Measurements from ENCODE around the gene PTK6. TPM values are rescaled to one million over a fixed set of nuclear protein-coding genes. Genes with fewer than 3 reads are reported as not detected.

The PTK6 gene
- polyA plus RNA-seq, 2 of the 4 experiments (the other 2 are of a cell fraction), result 1.2 to 2.0 TPM

- TF ChIP-seq, protein P1, sequence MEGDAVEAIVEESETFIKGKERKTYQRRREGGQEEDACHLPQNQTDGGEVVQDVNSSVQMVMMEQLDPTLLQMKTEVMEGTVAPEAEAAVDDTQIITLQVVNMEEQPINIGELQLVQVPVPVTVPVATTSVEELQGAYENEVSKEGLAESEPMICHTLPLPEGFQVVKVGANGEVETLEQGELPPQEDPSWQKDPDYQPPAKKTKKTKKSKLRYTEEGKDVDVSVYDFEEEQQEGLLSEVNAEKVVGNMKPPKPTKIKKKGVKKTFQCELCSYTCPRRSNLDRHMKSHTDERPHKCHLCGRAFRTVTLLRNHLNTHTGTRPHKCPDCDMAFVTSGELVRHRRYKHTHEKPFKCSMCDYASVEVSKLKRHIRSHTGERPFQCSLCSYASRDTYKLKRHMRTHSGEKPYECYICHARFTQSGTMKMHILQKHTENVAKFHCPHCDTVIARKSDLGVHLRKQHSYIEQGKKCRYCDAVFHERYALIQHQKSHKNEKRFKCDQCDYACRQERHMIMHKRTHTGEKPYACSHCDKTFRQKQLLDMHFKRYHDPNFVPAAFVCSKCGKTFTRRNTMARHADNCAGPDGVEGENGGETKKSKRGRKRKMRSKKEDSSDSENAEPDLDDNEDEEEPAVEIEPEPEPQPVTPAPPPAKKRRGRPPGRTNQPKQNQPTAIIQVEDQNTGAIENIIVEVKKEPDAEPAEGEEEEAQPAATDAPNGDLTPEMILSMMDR (IDR thresholded peaks at IDR 0.05), result no peak
- TF ChIP-seq ZFP36 (IDR thresholded peaks at IDR 0.05; ENCODE audit: borderline replicate concordance, partially characterized antibody), result no peak
- TF ChIP-seq GATA3 (IDR thresholded peaks at IDR 0.05; ENCODE audit: borderline replicate concordance), result no peak
- no peak for TF ChIP-seq BCL3 (IDR thresholded peaks at IDR 0.05)
- TF ChIP-seq RCOR1 (IDR thresholded peaks at IDR 0.05; ENCODE audit: low read depth, low read length), result no peak
- ChIA-PET POLR2A (no interaction called here), CTCF (no interaction called here)
- FAIRE-seq, result no peak
- H3K27ac ChIP-seq, result no peak overlapping the region
- no peak overlapping the region for H3K4me2 ChIP-seq
- ATAC-seq, result no peak
- WGBS (ENCODE audit: missing lambda C conversion rate), result 67% methylated on average over 2 of the region's 2 CpGs
- H3K4me3 ChIP-seq, result no peak overlapping the region
- DNase-seq (ENCODE audit: low read depth in 1 of 2, low spot score in 1 of 2), result no peak
- H3K4me1 ChIP-seq, result peaks cover 14% of the 10 kb centered on the region
- H3K9me3 ChIP-seq, result no peaks in the 10 kb centered on the region
Measured at GRCh38 chr20:63492518-63492917, 44.7 kb downstream of the PTK6 start.

DNA sequence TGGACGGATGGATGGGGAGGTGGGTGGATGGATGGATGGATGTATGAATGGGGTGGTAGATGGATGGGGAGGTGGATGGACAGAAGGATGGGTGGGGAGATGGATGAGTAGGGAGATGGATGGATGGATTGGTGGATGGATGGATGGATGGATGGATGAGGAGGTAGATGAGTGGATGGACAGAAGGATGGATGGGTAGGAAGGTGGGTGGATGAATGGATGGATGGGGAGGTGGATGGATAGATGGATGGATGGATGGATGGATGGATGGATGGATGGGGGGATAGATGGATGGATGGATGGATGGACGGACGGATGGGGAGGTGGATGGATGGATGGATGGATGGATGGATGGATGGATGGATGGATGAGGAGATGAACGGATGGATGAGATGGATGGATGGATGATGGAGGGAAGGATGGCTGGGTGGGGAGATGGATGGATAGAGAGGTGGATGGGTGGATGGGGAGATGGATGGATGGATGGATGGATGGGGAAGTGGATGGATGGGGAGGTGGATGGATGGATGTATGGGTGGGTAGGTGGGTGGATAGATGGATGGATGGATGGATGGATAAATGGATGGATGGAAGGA lies 45.4 kb downstream of the PTK6 start:
- 63% methylated on average over 4 of the region's 4 CpGs for WGBS (ENCODE audit: missing lambda C conversion rate)
- Histone ChIP-seq H3K4me2 (no peak overlapping the region), H3K27ac (no peak overlapping the region), H3K4me3 (no peak overlapping the region), H3K4me1 (peaks cover 6% of the 10 kb centered on the region; the same call in 2 of the 3 replicates), H3K9me3 (no peaks in the 10 kb centered on the region)
- DNase-seq (ENCODE audit: low read depth in 1 of 2, low spot score in 1 of 2) (no peak), FAIRE-seq (no peak), ATAC-seq (no peak)
- POLR2A ChIA-PET, result no interaction called here
- CTCF ChIA-PET, result no interaction called here
- TF ChIP-seq, protein P2, sequence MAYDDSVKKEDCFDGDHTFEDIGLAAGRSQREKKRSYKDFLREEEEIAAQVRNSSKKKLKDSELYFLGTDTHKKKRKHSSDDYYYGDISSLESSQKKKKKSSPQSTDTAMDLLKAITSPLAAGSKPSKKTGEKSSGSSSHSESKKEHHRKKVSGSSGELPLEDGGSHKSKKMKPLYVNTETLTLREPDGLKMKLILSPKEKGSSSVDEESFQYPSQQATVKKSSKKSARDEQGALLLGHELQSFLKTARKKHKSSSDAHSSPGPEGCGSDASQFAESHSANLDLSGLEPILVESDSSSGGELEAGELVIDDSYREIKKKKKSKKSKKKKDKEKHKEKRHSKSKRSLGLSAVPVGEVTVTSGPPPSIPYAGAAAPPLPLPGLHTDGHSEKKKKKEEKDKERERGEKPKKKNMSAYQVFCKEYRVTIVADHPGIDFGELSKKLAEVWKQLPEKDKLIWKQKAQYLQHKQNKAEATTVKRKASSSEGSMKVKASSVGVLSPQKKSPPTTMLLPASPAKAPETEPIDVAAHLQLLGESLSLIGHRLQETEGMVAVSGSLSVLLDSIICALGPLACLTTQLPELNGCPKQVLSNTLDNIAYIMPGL (CRISPR knock-in tag; IDR thresholded peaks at IDR 0.05; ENCODE audit: borderline replicate concordance), result no peak
- TF ChIP-seq RCOR1 (IDR thresholded peaks at IDR 0.05; ENCODE audit: low read depth, low read length), result no peak
- no peak for TF ChIP-seq SMC3 (IDR thresholded peaks at IDR 0.05)
- TF ChIP-seq HOXA7 (CRISPR knock-in tag; IDR thresholded peaks at IDR 0.05), result no peak
- no peak for TF ChIP-seq KDM5A (IDR thresholded peaks at IDR 0.05)
- TF ChIP-seq NPAS2 (CRISPR knock-in tag; IDR thresholded peaks at IDR 0.05; ENCODE audit: borderline replicate concordance), result no peak
- no peak for TF ChIP-seq EHF (CRISPR knock-in tag; IDR thresholded peaks at IDR 0.05)
- TF ChIP-seq FOSB (CRISPR knock-in tag; IDR thresholded peaks at IDR 0.05), result no peak
- no peak for TF ChIP-seq GATA3 (IDR thresholded peaks at IDR 0.05; ENCODE audit: borderline replicate concordance)
- no peak for TF ChIP-seq HOXB5 (CRISPR knock-in tag; IDR thresholded peaks at IDR 0.05)
- no peak for TF ChIP-seq FOSL2 (IDR thresholded peaks at IDR 0.05)
- no peak for TF ChIP-seq FOSL2 (CRISPR knock-in tag; IDR thresholded peaks at IDR 0.05)
- TF ChIP-seq, protein P3, sequence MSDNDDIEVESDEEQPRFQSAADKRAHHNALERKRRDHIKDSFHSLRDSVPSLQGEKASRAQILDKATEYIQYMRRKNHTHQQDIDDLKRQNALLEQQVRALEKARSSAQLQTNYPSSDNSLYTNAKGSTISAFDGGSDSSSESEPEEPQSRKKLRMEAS (IDR thresholded peaks at IDR 0.05), result no peak
- TF ChIP-seq RARB (CRISPR knock-in tag; IDR thresholded peaks at IDR 0.05), result no peak
- TF ChIP-seq ELK1 (IDR thresholded peaks at IDR 0.05; ENCODE audit: low read depth, low read length), result no peak
- TF ChIP-seq NFE2L2 (conservative IDR thresholded peaks at IDR 0.05; ENCODE audit: low read length), result no peak
- TF ChIP-seq ZSCAN20 (CRISPR knock-in tag; IDR thresholded peaks at IDR 0.05), result no peak
- TF ChIP-seq JUN (IDR thresholded peaks at IDR 0.05), result no peak
- no peak for TF ChIP-seq PBX3 (IDR thresholded peaks at IDR 0.05)

Data from A549 (cell line).